ENCODE measurements around the gene ARHGAP45.

GRCh38 chr19:1082928-1083816 lies 16.2 kb downstream of the ARHGAP45 start:
- TF ChIP-seq CTCF (IDR thresholded peaks at IDR 0.05; ENCODE audit: low read length) (no peak), EZH2 (IDR thresholded peaks at IDR 0.05; ENCODE audit: borderline replicate concordance, low read length) (no peak)

Data from OCI-LY1 (cell line).